Suppressor macrophage (primary cell): ENCODE data around the gene CFAP20.

Experiments
- DNase-seq, 4 experiments: peaks; one replicate each; pipeline ENCODE4 v3.0.0-alpha.2; 2020 to 2022
- total RNA-seq, 17 experiments: gene quantifications; one replicate each; lab custom pipeline; 2026; ENCODE audit warnings: mixed read lengths in 6 of 17, inconsistent platforms in 3 of 17; lab: John Stamatoyannopoulos, UW

The CFAP20 gene
- 7.0 to 21.8 (median 14.2) reads per million in 17 experiments for total RNA-seq

- DNase-seq, result peak; percentile 98 to 100 (median 99)
These were observed at the start of gene CFAP20 for GRCh38 chr16:58129097-58129936. TSS of gene CFAP20 (minus strand) at chr16:58129381. CDS start at chr16:58129115, 266 bp downstream.

GRCh38 chr16:58177353-58177710 lies 48.2 kb upstream of the CFAP20 start:
- DNase-seq, result no peak

GRCh38 chr16:58176608-58177352 lies 47.6 kb upstream of the CFAP20 start:
- no peak for DNase-seq

GRCh38 chr16:58170223-58170622 lies 41.0 kb upstream of the CFAP20 start:
- DNase-seq, result no peak

- no peak for DNase-seq
These were observed 31.7 kb upstream of the CFAP20 start for GRCh38 chr16:58160855-58161254.

- DNase-seq, result no peak
These were observed 29.5 kb upstream of the CFAP20 start for GRCh38 chr16:58158725-58159124.

- DNase-seq, result no peak
These were observed 28.9 kb upstream of the CFAP20 start for GRCh38 chr16:58157951-58158540.

GRCh38 chr16:58157239-58157638 lies 28.1 kb upstream of the CFAP20 start:
- DNase-seq, result no peak

- DNase-seq, result no peak
These were observed 26.7 kb upstream of the CFAP20 start for GRCh38 chr16:58155839-58156238.

GRCh38 chr16:58154345-58154744 lies 25.2 kb upstream of the CFAP20 start:
- DNase-seq, result no peak

- no peak for DNase-seq
These were observed 23.2 kb upstream of the CFAP20 start for GRCh38 chr16:58152246-58152868.

- no peak for DNase-seq
These were observed 19.3 kb upstream of the CFAP20 start for GRCh38 chr16:58148526-58148925.

- DNase-seq, result no peak
These were observed 18.9 kb upstream of the CFAP20 start for GRCh38 chr16:58148099-58148498.

GRCh38 chr16:58138852-58139251 lies 9.7 kb upstream of the CFAP20 start:
- DNase-seq, result no peak

GRCh38 chr16:58137581-58137980 lies 8.4 kb upstream of the CFAP20 start:
- no peak for DNase-seq

- peak in 1 of 4 experiments; percentile 17 for DNase-seq
These were observed 477 bp downstream of the CFAP20 start for GRCh38 chr16:58128711-58129096.

GRCh38 chr16:58128181-58128631 lies 975 bp downstream of the CFAP20 start:
- no peak for DNase-seq

GRCh38 chr16:58127634-58128033 lies 1.5 kb downstream of the CFAP20 start:
- DNase-seq, result no peak

- DNase-seq, result peak; percentile 12 to 50 (median 32)
These were observed 2.1 kb downstream of the CFAP20 start for GRCh38 chr16:58127033-58127556.

- no peak for DNase-seq
These were observed 2.7 kb downstream of the CFAP20 start for GRCh38 chr16:58126451-58126961.

GRCh38 chr16:58125781-58126335 lies 3.3 kb downstream of the CFAP20 start:
- peak in 3 of 4 experiments; percentile 9 to 43 (median 24) for DNase-seq

- no peak for DNase-seq
These were observed 4.1 kb downstream of the CFAP20 start for GRCh38 chr16:58125041-58125440.
